Epithelial cell of alveolus of lung (primary cell): Measurements from ENCODE around the gene VSTM5. TPM values are rescaled to one million over a fixed set of nuclear protein-coding genes. Genes with fewer than 3 reads are reported as not detected.

Experiments used
- total RNA-seq: library from RNA; depleted of rRNA; stranded (reverse); fragments of >200 nt; gene quantifications from 2 replicates; pipeline ENCODE4 v1.2.1, GENCODE V29; 2015

Gene VSTM5, protein sequence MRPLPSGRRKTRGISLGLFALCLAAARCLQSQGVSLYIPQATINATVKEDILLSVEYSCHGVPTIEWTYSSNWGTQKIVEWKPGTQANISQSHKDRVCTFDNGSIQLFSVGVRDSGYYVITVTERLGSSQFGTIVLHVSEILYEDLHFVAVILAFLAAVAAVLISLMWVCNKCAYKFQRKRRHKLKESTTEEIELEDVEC
- 0.13 TPM in 1 of 2 replicates, not detected in the other for total RNA-seq

GRCh38 chr11:93850594-93851018 lies at the start of gene VSTM5:
TSS of gene VSTM5 (minus strand) at chr11:93850618. CDS start at chr11:93850502, 116 bp downstream.

DNA sequence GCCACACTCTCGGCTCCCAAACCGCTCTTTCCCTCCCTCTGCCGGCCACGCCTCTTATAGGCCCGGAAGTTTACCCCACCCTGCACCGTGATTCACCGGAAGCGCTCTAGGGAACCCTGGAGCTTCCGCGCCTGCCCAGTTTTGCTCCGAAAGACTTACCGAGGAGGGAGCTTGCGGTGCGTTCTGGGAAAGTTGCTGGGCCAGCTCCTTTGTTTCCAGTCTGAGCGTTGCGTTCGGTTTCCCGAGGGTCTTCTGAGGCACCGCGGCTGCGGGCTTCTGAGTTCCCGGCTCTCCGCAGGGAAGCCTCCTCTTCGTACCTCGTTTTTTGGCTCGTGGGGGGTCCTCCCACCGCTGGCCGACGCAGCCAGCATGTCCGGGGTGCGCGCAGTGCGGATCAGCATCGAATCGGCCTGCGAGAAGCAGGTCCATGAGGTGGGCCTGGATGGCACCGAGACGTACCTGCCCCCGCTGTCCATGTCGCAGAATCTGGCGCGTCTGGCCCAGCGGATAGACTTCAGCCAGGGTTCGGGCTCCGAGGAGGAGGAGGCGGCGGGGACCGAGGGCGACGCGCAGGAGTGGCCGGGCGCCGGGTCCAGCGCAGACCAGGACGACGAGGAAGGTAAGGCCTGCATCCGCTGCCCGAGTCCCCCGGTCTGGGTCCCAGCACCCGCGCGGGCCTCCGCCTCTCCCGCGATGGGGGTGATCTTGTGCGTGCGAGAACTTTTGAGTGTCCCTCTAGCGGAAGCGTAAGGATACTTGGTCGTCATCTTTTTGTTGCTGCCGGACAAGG lies 66.1 kb downstream of the VSTM5 start, which contains the start of gene MED17:
MED17 (plus strand) TSS at position 138 of the 790 bp plus-strand sequence; CDS start at position 370, 232 bp downstream.

Other genes starting within 250 kb of the VSTM5 start
- gene CEP295, start 188.9 kb downstream of the VSTM5 start, total RNA-seq: 8.4 and 10.1 TPM in 2 replicates
- gene TAF1D, start 109.1 kb downstream of the VSTM5 start, total RNA-seq: 91.0 and 127 TPM in 2 replicates
- 8.7 and 20.4 TPM in 2 replicates for gene C11orf54, start 108.9 kb downstream of the VSTM5 start, total RNA-seq
- gene MED17, start 66.3 kb downstream of the VSTM5 start, total RNA-seq: 16.8 and 27.4 TPM in 2 replicates
- not detected in 2 replicates for gene HEPHL1, start 170.7 kb upstream of the VSTM5 start, total RNA-seq